PC-9 (cell line): ENCODE results near the gene SEC24B. TPM values are rescaled to one million over a fixed set of nuclear protein-coding genes. Genes with fewer than 3 reads are reported as not detected.
A peak's percentile ranks its signal among the peaks of the same experiment; 100 is the strongest.

Experiments
- BruUV-seq: library from RNA; stranded (reverse); fragments of 400-500 nt; replicated peaks from 2 replicates; lab custom pipeline; 2021; lab: Mats Ljungman, UMichigan
- CTCF ChIA-PET: fragments of 300-600 bp; sonication (Branson Sonifier 250); formaldehyde crosslinking; loops from one replicate; lab custom pipeline; 2022; ENCODE audit warnings: antibody characterized with exemption; lab: Charles Lee
- POLR2A ChIA-PET: fragments of 300-600 bp; sonication (Branson Sonifier 250); formaldehyde crosslinking; loops from one replicate; lab custom pipeline; 2022; ENCODE audit warnings: antibody characterized with exemption; ENCODE audit not compliant: unreplicated experiment; lab: Charles Lee
- DNase-seq, 2 experiments: peaks; one replicate each; pipeline versions ENCODE4 v3.0.0 to v3.0.0-alpha.2; 2015 to 2022; ENCODE audit warnings: mixed read lengths in 1 of 2
- H2AFZ ChIP-seq: fragments of 200-600 bp; sonication (generic); 2 replicates; pipeline ENCODE4 v1.8.1; 2017; ENCODE audit warnings: antibody characterized with exemption
- H3F3A ChIP-seq: fragments of 200-600 bp; sonication (generic); 2 replicates; pipeline ENCODE4 v1.8.1; 2017; ENCODE audit warnings: antibody characterized with exemption, mild to moderate bottlenecking, low read depth; ENCODE audit not compliant: insufficient read depth
- H3K27ac ChIP-seq: fragments of 200-600 bp; sonication (generic); 2 replicates; pipeline ENCODE4 v1.6.1; 2016; ENCODE audit warnings: mixed run types
- H3K27me3 ChIP-seq: fragments of 200-600 bp; sonication (generic); 2 replicates; pipeline ENCODE4 v1.6.1; 2016; ENCODE audit warnings: low read depth, mixed run types; ENCODE audit not compliant: insufficient read depth
- H3K36me3 ChIP-seq: fragments of 200-600 bp; sonication (generic); 2 replicates; pipeline ENCODE4 v1.6.1; 2016; ENCODE audit warnings: low read depth, mixed run types
- H3K4me1 ChIP-seq: fragments of 200-600 bp; sonication (generic); replicated peaks from 2 replicates; pipeline ENCODE4 v1.6.1; 2016; ENCODE audit warnings: mixed run types; ENCODE audit not compliant: insufficient read depth
- H3K4me2 ChIP-seq: fragments of 200-600 bp; sonication (generic); 2 replicates; pipeline ENCODE4 v1.6.1; 2017; ENCODE audit warnings: mixed run types
- H3K4me3 ChIP-seq: fragments of 200-600 bp; sonication (generic); 2 replicates; pipeline ENCODE4 v1.6.1; 2016; ENCODE audit warnings: mixed run types
- H3K79me2 ChIP-seq: fragments of 200-600 bp; sonication (generic); 2 replicates; pipeline ENCODE4 v1.6.1; 2017; ENCODE audit warnings: low read depth, mixed run types
- H3K9me2 ChIP-seq: fragments of 200-600 bp; sonication (generic); 2 replicates; pipeline ENCODE4 v1.8.1; 2017; ENCODE audit warnings: mild to moderate bottlenecking; ENCODE audit not compliant: insufficient read depth
- H3K9me3 ChIP-seq: fragments of 200-600 bp; sonication (generic); 2 replicates; pipeline ENCODE4 v1.8.1; 2016; ENCODE audit warnings: low read depth; ENCODE audit not compliant: insufficient read depth
- H4K20me1 ChIP-seq: fragments of 200-600 bp; sonication (generic); 2 replicates; pipeline ENCODE4 v1.8.1; 2017; ENCODE audit not compliant: insufficient read depth
- CTCF ChIP-seq: fragments of 200-600 bp; sonication (generic); conservative IDR thresholded peaks from 2 replicates; pipeline ENCODE4 v1.6.1; 2017; ENCODE audit warnings: mixed run types, antibody characterized with exemption, mild to moderate bottlenecking, moderate library complexity
- EZH2 ChIP-seq: fragments of 200-600 bp; sonication (generic); IDR thresholded peaks from 2 replicates; pipeline ENCODE4 v1.8.0; 2017; ENCODE audit warnings: antibody characterized with exemption, low read depth
- intact Hi-C: fragments of 100-400 bp; cut with micrococcal nuclease; formaldehyde crosslinking; loops from one replicate; pipeline ENCODE4 v1.10.0; 2022; ENCODE audit not compliant: unreplicated experiment
- total RNA-seq: library from RNA; stranded (reverse); gene quantifications from 2 replicates; pipeline ENCODE4 v1.2.3, GENCODE V29; 2021

SEC24B gene
- total RNA-seq, 1 experiment from 2014 or later: 21.7 TPM

GRCh38 chr4:109435635-109436034 is 2.0 kb downstream of the SEC24B start:
- POLR2A ChIA-PET: no interaction called here
- intact Hi-C loops: no loop called here
- CTCF ChIA-PET: no interaction called here
- Histone ChIP-seq H4K20me1 (peaks cover 16% of the 10 kb centered on the region), H3K9me3 (no peaks in the 10 kb centered on the region), H3K9me2 (no peaks in the 10 kb centered on the region), H3K27me3 (no peaks in the 10 kb centered on the region), H3F3A (no peaks in the 10 kb centered on the region), H3K36me3 (no peaks in the 10 kb centered on the region), H3K4me1 (peaks cover 21% of the 10 kb centered on the region), H3K4me3 (peak overlapping the region; percentile 79; the same call in 1 of the 2 replicates), H2AFZ (no peak overlapping the region), H3K27ac (no peak overlapping the region), H3K79me2 (peaks cover 77% of the 10 kb centered on the region), H3K4me2 (peak overlapping the region; percentile 78)
- BruUV-seq: no TSS peak
- TF ChIP-seq CTCF: no peak
- TF ChIP-seq EZH2: no peak
- no peak for DNase-seq

GRCh38 chr4:109436504-109436903 is 2.9 kb downstream of the SEC24B start:
- Histone ChIP-seq H3K4me3 (no peak overlapping the region), H3F3A (no peaks in the 10 kb centered on the region), H3K9me3 (no peaks in the 10 kb centered on the region), H3K9me2 (no peaks in the 10 kb centered on the region), H3K4me2 (no peak overlapping the region), H3K36me3 (no peaks in the 10 kb centered on the region), H3K4me1 (peaks cover 21% of the 10 kb centered on the region), H3K27ac (no peak overlapping the region), H3K27me3 (no peaks in the 10 kb centered on the region), H4K20me1 (peaks cover 22% of the 10 kb centered on the region), H2AFZ (no peak overlapping the region), H3K79me2 (peaks cover 86% of the 10 kb centered on the region)
- CTCF ChIA-PET: no interaction called here
- TF ChIP-seq CTCF (no peak), EZH2 (no peak)
- BruUV-seq: no TSS peak
- intact Hi-C loops: no loop called here
- no peak for DNase-seq
- POLR2A ChIA-PET: no interaction called here

- peaks cover 5% of the 10 kb centered on the region for H3K4me1 ChIP-seq
- TF ChIP-seq EZH2 (no peak), CTCF (no peak)
- intact Hi-C loops: no loop called here
- H3K27me3 ChIP-seq: no peaks in the 10 kb centered on the region
- no peaks in the 10 kb centered on the region for H3K9me2 ChIP-seq
- BruUV-seq: no TSS peak
- ChIA-PET CTCF (no interaction called here), POLR2A (no interaction called here)
- H3F3A ChIP-seq: no peaks in the 10 kb centered on the region
- no peak overlapping the region for H2AFZ ChIP-seq
- no peak for DNase-seq
- H4K20me1 ChIP-seq: peaks cover 22% of the 10 kb centered on the region
- H3K9me3 ChIP-seq: no peaks in the 10 kb centered on the region
- H3K4me2 ChIP-seq: no peak overlapping the region
- no peak overlapping the region for H3K27ac ChIP-seq
- H3K79me2 ChIP-seq: peaks cover 95% of the 10 kb centered on the region
- no peaks in the 10 kb centered on the region for H3K36me3 ChIP-seq
- no peak overlapping the region for H3K4me3 ChIP-seq
Observed at GRCh38 chr4:109440948-109441347, 7.3 kb downstream of the SEC24B start.
